ENCODE measurements around the gene COQ8B.

The COQ8B gene

GRCh38 chr19:40693150-40693788, 23.4 kb downstream of the COQ8B start:
- H3K4me3 ChIP-seq (ENCODE audit: low read length in 2 of 2), result no peak overlapping the region
- H3K18ac ChIP-seq (ENCODE audit: low read length), result no peak overlapping the region
- H2BK5ac ChIP-seq (ENCODE audit: low read length), result no peak overlapping the region
- no peak overlapping the region for H2AFZ ChIP-seq (ENCODE audit: low read length)
- H3K9me3 ChIP-seq (replicated peaks in 1 of 2; ENCODE audit: control insufficient read depth in 2 of 2, insufficient read depth in 1 of 2, low read depth in 1 of 2, low read length in 2 of 2), result no peaks in the 10 kb centered on the region
- H3K4me2 ChIP-seq (ENCODE audit: insufficient read depth, low read length, poor library complexity, severe bottlenecking), result no peak overlapping the region
- H3K4me1 ChIP-seq (ENCODE audit: control insufficient read depth in 2 of 2, insufficient read depth in 1 of 2, low read depth in 1 of 2, low read length in 2 of 2), result peaks cover 20 to 22% of the 10 kb centered on the region in 2 donors
- H3K9ac ChIP-seq (ENCODE audit: low read depth, low read length, poor library complexity), result no peak overlapping the region
- no peak overlapping the region for H3K14ac ChIP-seq (ENCODE audit: low read length)
- H2BK120ac ChIP-seq (ENCODE audit: low read depth, low read length), result no peak overlapping the region
- DNase-seq (ENCODE audit: low spot score), result no peak
- H2AK5ac ChIP-seq (ENCODE audit: low read depth, low read length), result no peak overlapping the region
- peaks cover 8% of the 10 kb centered on the region for H3K79me1 ChIP-seq (ENCODE audit: low read depth, low read length)
- H3K4ac ChIP-seq (ENCODE audit: low read length), result no peak overlapping the region
- no peak overlapping the region for H2BK12ac ChIP-seq (ENCODE audit: low read length)
- no peaks in the 10 kb centered on the region for H3K27me3 ChIP-seq (ENCODE audit: control insufficient read depth in 3 of 3, insufficient read depth in 3 of 3, low read depth in 1 of 3, low read length in 3 of 3)
- H4K91ac ChIP-seq (ENCODE audit: low read depth, low read length, poor library complexity), result no peak overlapping the region
- H4K8ac ChIP-seq (ENCODE audit: low read depth, low read length), result no peak overlapping the region
- WGBS, 2 donors (ENCODE audit: extremely low coverage in 2 of 2, insufficient read length in 2 of 2, insufficient replicate concordance in 1 of 2), result no CpG with 5 or more reads among the region's 11 CpGs
- H3K36me3 ChIP-seq (replicated peaks in 1 of 2; ENCODE audit: control insufficient read depth in 2 of 2, insufficient read depth in 2 of 2, low read length in 2 of 2), result peaks cover 23 to 48% of the 10 kb centered on the region in 2 donors
- H2BK15ac ChIP-seq (ENCODE audit: low read length), result no peak overlapping the region
- H3K27ac ChIP-seq (replicated peaks; ENCODE audit: low read length), result no peak overlapping the region
- H3K23ac ChIP-seq (ENCODE audit: low read depth, low read length, poor library complexity), result no peak overlapping the region

GRCh38 chr19:40692212-40692551, 24.5 kb downstream of the COQ8B start:
- H2AK5ac ChIP-seq (ENCODE audit: low read depth, low read length), result peak overlapping the region; percentile 68

DNA sequence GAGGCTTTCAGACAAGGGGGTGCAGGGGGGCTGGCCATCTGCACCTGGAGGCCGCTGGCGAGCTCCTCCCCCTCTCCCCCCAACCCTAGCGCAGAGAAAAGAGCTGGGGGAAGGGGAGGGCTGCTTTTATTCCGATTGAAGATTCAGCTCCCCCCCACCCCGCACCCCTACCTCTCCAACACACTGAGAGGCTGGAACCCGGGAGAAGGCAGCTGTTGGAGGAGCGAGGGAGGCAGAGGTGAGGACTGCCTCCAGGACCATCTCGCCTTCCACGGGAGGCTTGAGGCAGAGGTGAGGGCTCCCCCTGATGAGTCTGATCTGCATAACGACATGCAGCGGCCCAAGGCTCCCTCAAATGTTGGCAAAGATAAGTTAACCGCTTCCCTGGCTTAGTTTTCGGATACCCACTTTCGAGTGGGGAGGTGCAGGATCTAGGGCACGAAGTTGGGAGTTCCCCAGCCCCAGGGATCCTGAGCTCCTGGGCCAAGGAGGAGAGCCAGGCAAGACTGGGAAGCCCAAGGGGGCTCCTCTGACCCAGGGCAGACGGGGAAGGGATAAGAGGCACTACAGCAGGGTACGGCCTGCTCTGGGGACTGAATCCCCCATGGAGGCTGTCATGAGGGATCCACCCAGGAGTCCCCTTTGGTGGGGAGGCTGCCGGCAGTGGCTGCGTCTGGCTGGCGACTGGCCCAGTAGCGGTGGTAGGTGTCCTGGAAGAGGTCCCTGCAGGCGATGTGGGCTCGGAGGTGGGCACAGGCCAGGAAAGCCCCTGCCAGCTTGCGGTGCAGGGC, 25.1 kb downstream of the COQ8B start:
- no CpG with 5 or more reads among the region's 24 CpGs for WGBS, 2 donors (ENCODE audit: extremely low coverage in 2 of 2, insufficient read length in 2 of 2, insufficient replicate concordance in 1 of 2)
- Histone ChIP-seq H3K4me1 (ENCODE audit: control insufficient read depth in 2 of 2, insufficient read depth in 1 of 2, low read depth in 1 of 2, low read length in 2 of 2) (peaks cover 20 to 22% of the 10 kb centered on the region in 2 donors), H3K9me3 (replicated peaks in 1 of 2; ENCODE audit: control insufficient read depth in 2 of 2, insufficient read depth in 1 of 2, low read depth in 1 of 2, low read length in 2 of 2) (no peaks in the 10 kb centered on the region), H3K4me3 (ENCODE audit: low read length in 2 of 2) (no peak overlapping the region), H3K4me2 (ENCODE audit: insufficient read depth, low read length, poor library complexity, severe bottlenecking) (no peak overlapping the region), H3K79me1 (ENCODE audit: low read depth, low read length) (peaks cover 10% of the 10 kb centered on the region), H3K18ac (ENCODE audit: low read length) (peak overlapping the region; percentile 96), H3K4ac (ENCODE audit: low read length) (peak overlapping the region; percentile 70), H2BK12ac (ENCODE audit: low read length) (no peak overlapping the region), H3K9ac (ENCODE audit: low read depth, low read length, poor library complexity) (peak overlapping the region; percentile 63), H3K23ac (ENCODE audit: low read depth, low read length, poor library complexity) (peak overlapping the region; percentile 65), H3K27ac (replicated peaks; ENCODE audit: low read length) (no peak overlapping the region), H4K8ac (ENCODE audit: low read depth, low read length) (no peak overlapping the region), H2BK15ac (ENCODE audit: low read length) (peak overlapping the region; percentile 70), H4K91ac (ENCODE audit: low read depth, low read length, poor library complexity) (no peak overlapping the region), H2BK120ac (ENCODE audit: low read depth, low read length) (peak overlapping the region; percentile 29), H2BK5ac (ENCODE audit: low read length) (peak overlapping the region; percentile 93), H3K14ac (ENCODE audit: low read length) (peak overlapping the region; percentile 51), H2AK5ac (ENCODE audit: low read depth, low read length) (peak overlapping the region; percentile 68), H3K36me3 (replicated peaks in 1 of 2; ENCODE audit: control insufficient read depth in 2 of 2, insufficient read depth in 2 of 2, low read length in 2 of 2) (peaks cover 22 to 42% of the 10 kb centered on the region in 2 donors), H3K27me3 (ENCODE audit: control insufficient read depth in 3 of 3, insufficient read depth in 3 of 3, low read depth in 1 of 3, low read length in 3 of 3) (no peaks in the 10 kb centered on the region), H2AFZ (ENCODE audit: low read length) (no peak overlapping the region)
- no peak for DNase-seq (ENCODE audit: low spot score)

More at GRCh38 chr19:40692212-40692551, 24.5 kb downstream of the COQ8B start:
- no peaks in the 10 kb centered on the region for H3K27me3 ChIP-seq (ENCODE audit: control insufficient read depth in 3 of 3, insufficient read depth in 3 of 3, low read depth in 1 of 3, low read length in 3 of 3)
- no peak overlapping the region for H2BK5ac ChIP-seq (ENCODE audit: low read length)
- H2BK12ac ChIP-seq (ENCODE audit: low read length), result no peak overlapping the region
- no peak overlapping the region for H3K9ac ChIP-seq (ENCODE audit: low read depth, low read length, poor library complexity)
- H4K91ac ChIP-seq (ENCODE audit: low read depth, low read length, poor library complexity), result no peak overlapping the region
- H3K27ac ChIP-seq (replicated peaks; ENCODE audit: low read length), result no peak overlapping the region
- no peak overlapping the region for H2AFZ ChIP-seq (ENCODE audit: low read length)
- H4K8ac ChIP-seq (ENCODE audit: low read depth, low read length), result no peak overlapping the region
- peaks cover 10% of the 10 kb centered on the region for H3K79me1 ChIP-seq (ENCODE audit: low read depth, low read length)
- H3K14ac ChIP-seq (ENCODE audit: low read length), result no peak overlapping the region
- no peak overlapping the region for H3K4me3 ChIP-seq (ENCODE audit: low read length in 2 of 2)
- H3K4me2 ChIP-seq (ENCODE audit: insufficient read depth, low read length, poor library complexity, severe bottlenecking), result no peak overlapping the region
- peak overlapping the region; percentile 29 for H2BK120ac ChIP-seq (ENCODE audit: low read depth, low read length)
- H3K18ac ChIP-seq (ENCODE audit: low read length), result no peak overlapping the region
- H3K36me3 ChIP-seq (replicated peaks in 1 of 2; ENCODE audit: control insufficient read depth in 2 of 2, insufficient read depth in 2 of 2, low read length in 2 of 2), result peaks cover 23 to 46% of the 10 kb centered on the region in 2 donors
- peak overlapping the region; percentile 51 for H2BK15ac ChIP-seq (ENCODE audit: low read length)
- no CpG with 5 or more reads among the region's 14 CpGs for WGBS, 2 donors (ENCODE audit: extremely low coverage in 2 of 2, insufficient read length in 2 of 2, insufficient replicate concordance in 1 of 2)
- peaks cover 20 to 22% of the 10 kb centered on the region in 2 donors for H3K4me1 ChIP-seq (ENCODE audit: control insufficient read depth in 2 of 2, insufficient read depth in 1 of 2, low read depth in 1 of 2, low read length in 2 of 2)
- peak overlapping the region; percentile 70 for H3K4ac ChIP-seq (ENCODE audit: low read length)
- H3K23ac ChIP-seq (ENCODE audit: low read depth, low read length, poor library complexity), result peak overlapping the region; percentile 44
- no peaks in the 10 kb centered on the region for H3K9me3 ChIP-seq (replicated peaks in 1 of 2; ENCODE audit: control insufficient read depth in 2 of 2, insufficient read depth in 1 of 2, low read depth in 1 of 2, low read length in 2 of 2)
- DNase-seq (ENCODE audit: low spot score), result no peak

All from neuronal stem cell (in vitro differentiated cells).